Ectodermal cell (in vitro differentiated cells): ENCODE results near the gene CARS2.

Experiments used
- H3K27ac ChIP-seq: 2 replicates; pipeline ENCODE4 v1.7.0; 2013; ENCODE audit warnings: mild to moderate bottlenecking, low read depth, low read length; ENCODE audit not compliant: insufficient read depth, poor library complexity, severe bottlenecking
- H3K27me3 ChIP-seq: 2 replicates; pipeline ENCODE4 v1.7.0; 2013; ENCODE audit warnings: mild to moderate bottlenecking, low read length; ENCODE audit not compliant: insufficient read depth, control insufficient read depth, poor library complexity, severe bottlenecking
- H3K36me3 ChIP-seq: one replicate; pipeline ENCODE4 v1.7.0; 2013; ENCODE audit warnings: low read length; ENCODE audit not compliant: control insufficient read depth, insufficient read depth
- H3K4me1 ChIP-seq: one replicate; pipeline ENCODE4 v1.7.0; 2013; ENCODE audit warnings: low read length; ENCODE audit not compliant: control insufficient read depth, insufficient read depth
- H3K4me3 ChIP-seq: 2 replicates; pipeline ENCODE4 v1.7.0; 2013; ENCODE audit warnings: low read depth, low read length, control low read depth; ENCODE audit not compliant: insufficient read depth
- H3K9me3 ChIP-seq: 2 replicates; pipeline ENCODE4 v1.7.0; 2013; ENCODE audit warnings: mild to moderate bottlenecking, low read length, moderate library complexity; ENCODE audit not compliant: control insufficient read depth
- WGBS, 2 experiments: methylation state at CpG; one replicate each; pipeline ENCODE4 v1.1.7; 2013; ENCODE audit warnings: missing lambda C conversion rate in 2 of 2; 5-methylcytosine and 5-hydroxymethylcytosine counted together

CARS2 gene

DNA sequence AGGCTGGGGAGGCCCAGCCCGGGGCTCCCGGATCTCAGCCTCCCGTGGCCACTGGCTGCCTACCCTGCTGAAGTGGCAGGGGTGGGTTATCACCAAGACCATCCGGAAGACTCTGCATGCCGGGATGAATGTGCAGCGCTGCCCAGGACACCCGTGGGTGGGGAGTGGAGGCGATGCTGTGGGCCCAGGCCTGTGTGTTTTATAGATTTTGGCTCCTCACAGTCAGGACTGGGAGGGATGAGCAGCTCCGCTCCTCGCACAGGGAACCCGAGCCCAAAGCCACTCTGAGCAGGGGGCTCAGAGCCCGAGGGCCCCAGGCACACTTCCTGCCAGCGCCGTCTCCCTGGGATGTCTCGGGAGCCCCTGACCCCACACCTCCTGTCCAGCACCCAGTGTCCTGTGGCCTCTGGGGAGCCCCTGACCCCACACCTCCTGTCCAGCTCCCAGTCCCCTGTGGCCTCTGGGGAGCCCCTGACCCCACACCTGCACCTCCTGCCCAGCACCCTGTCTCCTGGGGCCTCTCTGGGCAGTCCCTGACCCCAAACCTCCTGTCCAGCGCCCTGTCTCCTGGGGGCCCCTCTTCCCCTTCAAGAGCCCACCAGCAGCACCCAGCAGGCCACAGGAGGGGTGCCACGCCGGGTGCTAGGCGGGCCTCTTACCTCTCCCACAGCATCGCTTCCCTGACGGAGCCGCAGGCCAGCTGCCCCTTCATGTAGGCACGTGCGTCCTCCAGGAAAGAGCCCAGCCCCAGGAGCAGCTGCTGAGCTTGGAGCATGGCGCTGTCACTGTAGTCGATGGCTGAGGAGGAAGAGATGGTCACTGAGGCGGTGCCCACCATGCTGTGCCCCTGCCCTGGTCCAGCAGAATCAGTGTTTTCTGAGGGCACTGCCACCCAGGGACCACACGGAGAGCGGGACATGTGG, 59.2 kb downstream of the CARS2 start:
- H3K9me3 ChIP-seq: no peaks in the 10 kb centered on the region
- WGBS, 2 experiments: 93 to 95% methylated on average over 29 of the region's 29 CpGs
- H3K4me3 ChIP-seq: no peak overlapping the region
- peaks cover 5% of the 10 kb centered on the region for H3K4me1 ChIP-seq
- peaks cover 2% of the 10 kb centered on the region for H3K36me3 ChIP-seq
- no peaks in the 10 kb centered on the region for H3K27me3 ChIP-seq
- no peak overlapping the region for H3K27ac ChIP-seq

DNA sequence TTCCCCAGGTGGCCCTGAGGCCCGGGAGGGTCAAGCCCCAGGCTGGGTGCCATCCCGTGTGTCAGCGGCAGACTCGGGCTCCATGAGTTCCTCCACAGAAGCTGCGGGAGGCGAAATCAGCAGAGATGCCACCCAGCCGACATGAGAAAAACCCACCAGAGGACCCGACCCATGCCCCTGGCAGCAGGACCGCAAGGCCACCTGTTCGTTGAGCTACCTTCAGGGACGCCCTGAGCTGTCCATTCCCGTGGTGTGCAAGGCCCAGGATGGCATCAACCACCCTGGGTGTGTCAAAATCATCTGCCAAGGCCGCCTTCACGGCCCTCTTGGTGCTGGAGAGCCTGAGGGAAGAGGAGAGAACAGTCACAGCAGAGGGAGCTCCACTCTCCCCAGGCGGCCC, 60.2 kb downstream of the CARS2 start:
- Histone ChIP-seq H3K27me3 (no peaks in the 10 kb centered on the region), H3K4me1 (peaks cover 5% of the 10 kb centered on the region), H3K9me3 (no peaks in the 10 kb centered on the region), H3K36me3 (peaks cover 5% of the 10 kb centered on the region), H3K27ac (no peak overlapping the region), H3K4me3 (no peak overlapping the region)
- 93 to 95% methylated on average over 15 of the region's 15 CpGs for WGBS, 2 experiments

DNA sequence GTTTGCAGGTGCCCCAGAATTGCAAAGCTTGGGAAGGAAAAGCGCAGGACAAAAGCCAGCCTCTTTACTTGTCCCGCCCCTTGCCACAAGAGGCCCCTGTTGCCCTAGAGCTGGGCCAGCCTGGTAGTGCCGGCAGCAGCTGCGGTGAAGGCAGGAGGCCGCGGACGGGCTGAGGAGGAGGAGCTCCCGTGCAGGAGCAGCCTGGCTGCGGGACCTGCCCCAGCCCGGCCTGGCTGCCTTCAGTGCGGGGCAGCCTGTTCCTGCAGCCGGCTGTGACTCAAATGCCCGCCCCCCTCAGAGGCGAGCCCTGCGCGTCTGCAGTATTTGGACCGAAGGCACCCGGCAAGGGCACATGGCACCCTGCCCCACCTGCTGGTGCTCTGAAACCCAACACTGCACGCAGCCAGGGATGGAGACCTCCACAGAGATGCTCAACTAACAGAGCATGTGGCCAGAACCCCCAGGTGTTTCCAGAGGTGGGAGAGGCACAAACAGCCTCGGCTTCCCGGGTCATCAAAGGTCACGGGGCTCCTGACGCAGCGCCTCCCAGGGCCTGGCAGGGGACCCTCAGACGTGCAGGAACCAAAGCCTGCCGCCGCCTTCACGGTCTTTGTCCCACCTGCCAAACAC, 60.9 kb downstream of the CARS2 start:
- no peaks in the 10 kb centered on the region for H3K27me3 ChIP-seq
- H3K36me3 ChIP-seq: peaks cover 5% of the 10 kb centered on the region
- no peaks in the 10 kb centered on the region for H3K9me3 ChIP-seq
- H3K4me1 ChIP-seq: peaks cover 5% of the 10 kb centered on the region
- no peak overlapping the region for H3K27ac ChIP-seq
- no peak overlapping the region for H3K4me3 ChIP-seq
- WGBS, 2 experiments: 34 to 36% methylated on average over 28 of the region's 28 CpGs

DNA sequence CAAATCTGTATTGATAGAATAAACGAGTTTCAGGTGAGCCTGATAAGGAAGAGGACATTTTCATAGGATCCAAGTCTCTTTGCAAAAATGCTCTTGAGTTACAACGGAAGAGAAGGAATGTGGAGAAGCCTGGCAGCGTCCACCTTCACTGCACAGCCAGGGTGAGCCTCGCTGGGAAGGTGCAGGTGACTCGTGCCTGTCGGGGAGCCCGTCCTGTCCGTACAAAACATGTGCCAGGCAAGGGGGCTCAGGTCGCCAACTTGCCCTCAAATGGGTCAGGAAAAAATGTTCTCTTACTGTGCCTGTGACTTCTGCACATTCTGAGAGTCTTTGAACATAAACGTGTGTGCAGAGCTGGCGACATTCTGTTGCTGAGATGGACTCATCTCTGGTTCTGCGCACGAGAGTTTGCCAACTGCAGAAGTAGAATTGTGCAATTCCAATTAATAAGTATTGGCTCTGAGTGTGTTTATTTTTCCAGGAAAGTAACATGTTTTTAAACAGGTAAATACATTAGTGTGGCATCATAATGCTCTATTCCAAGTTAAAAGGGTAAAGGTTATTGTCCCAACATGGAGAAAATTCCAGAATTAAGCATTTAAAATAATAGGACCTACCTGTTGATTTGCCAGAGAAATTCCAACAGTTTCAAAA, 62.0 kb downstream of the CARS2 start:
- Histone ChIP-seq H3K9me3 (no peaks in the 10 kb centered on the region), H3K36me3 (peaks cover 5% of the 10 kb centered on the region), H3K4me3 (no peak overlapping the region), H3K27me3 (no peaks in the 10 kb centered on the region), H3K27ac (no peak overlapping the region), H3K4me1 (peaks cover 5% of the 10 kb centered on the region)
- WGBS, 2 experiments: 95% methylated on average over 13 of the region's 13 CpGs

DNA sequence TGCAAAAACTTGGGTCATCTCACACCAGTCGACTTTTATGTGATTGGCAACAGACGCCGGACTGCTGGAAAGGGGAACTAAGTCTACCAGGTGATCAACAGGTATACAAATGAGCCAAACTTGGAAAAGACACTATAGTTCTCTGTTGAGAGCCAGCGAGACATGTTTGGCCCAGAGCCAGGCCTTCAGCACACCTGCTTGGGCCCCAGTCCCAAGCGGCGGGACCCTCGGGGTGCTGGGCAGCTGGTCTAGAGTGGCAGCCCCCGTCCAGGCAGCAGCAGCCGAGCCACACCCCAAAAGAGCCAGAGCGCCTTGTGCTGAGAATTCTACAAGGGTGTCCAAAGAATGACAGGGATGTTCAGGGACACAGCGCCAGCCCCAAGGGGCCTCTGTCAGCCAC, 62.6 kb downstream of the CARS2 start:
- H3K9me3 ChIP-seq: no peaks in the 10 kb centered on the region
- no peak overlapping the region for H3K4me3 ChIP-seq
- WGBS, 2 experiments: 95 to 97% methylated on average over 11 of the region's 11 CpGs
- peaks cover 5% of the 10 kb centered on the region for H3K4me1 ChIP-seq
- H3K27me3 ChIP-seq: no peaks in the 10 kb centered on the region
- H3K27ac ChIP-seq: no peak overlapping the region
- peaks cover 5% of the 10 kb centered on the region for H3K36me3 ChIP-seq

DNA sequence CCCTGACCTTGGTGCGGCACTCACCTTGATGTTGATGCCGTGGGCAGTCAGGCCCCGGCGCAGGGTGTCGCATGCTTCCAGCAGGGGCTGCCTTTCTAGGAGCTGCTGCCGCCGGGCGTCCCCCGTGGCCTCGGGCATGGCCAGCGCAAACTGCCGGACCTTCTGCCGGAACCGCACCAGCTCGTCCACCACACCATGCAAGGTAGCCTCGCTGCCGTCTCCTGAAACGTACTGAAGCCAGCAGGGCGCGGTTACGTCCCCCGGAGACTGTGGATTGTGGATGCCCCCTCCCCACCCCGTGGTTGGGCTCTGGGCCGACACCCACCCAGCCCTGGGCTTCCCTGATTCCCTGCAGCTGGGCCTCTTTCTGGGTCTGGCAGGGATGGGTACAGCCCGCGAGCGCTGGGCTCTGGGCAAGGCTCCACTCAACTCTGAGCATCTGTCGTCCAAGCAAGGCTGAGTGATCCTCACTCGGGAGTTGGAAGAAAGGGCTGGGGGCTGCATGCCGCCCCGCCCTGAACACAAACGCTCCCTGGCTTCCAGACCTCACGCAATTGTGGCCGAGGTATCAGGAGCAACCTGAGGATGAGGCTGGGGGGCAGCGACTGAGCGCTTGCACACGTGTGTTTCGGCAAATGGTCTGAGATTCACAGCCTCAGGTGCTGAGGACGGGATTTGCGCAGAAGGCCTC, 63.5 kb downstream of the CARS2 start:
- H3K27ac ChIP-seq: no peak overlapping the region
- peaks cover 10% of the 10 kb centered on the region for H3K36me3 ChIP-seq
- no peak overlapping the region for H3K4me3 ChIP-seq
- 95 to 96% methylated on average over 40 of the region's 40 CpGs for WGBS, 2 experiments
- H3K9me3 ChIP-seq: no peaks in the 10 kb centered on the region
- H3K27me3 ChIP-seq: no peaks in the 10 kb centered on the region
- peaks cover 5% of the 10 kb centered on the region for H3K4me1 ChIP-seq

DNA sequence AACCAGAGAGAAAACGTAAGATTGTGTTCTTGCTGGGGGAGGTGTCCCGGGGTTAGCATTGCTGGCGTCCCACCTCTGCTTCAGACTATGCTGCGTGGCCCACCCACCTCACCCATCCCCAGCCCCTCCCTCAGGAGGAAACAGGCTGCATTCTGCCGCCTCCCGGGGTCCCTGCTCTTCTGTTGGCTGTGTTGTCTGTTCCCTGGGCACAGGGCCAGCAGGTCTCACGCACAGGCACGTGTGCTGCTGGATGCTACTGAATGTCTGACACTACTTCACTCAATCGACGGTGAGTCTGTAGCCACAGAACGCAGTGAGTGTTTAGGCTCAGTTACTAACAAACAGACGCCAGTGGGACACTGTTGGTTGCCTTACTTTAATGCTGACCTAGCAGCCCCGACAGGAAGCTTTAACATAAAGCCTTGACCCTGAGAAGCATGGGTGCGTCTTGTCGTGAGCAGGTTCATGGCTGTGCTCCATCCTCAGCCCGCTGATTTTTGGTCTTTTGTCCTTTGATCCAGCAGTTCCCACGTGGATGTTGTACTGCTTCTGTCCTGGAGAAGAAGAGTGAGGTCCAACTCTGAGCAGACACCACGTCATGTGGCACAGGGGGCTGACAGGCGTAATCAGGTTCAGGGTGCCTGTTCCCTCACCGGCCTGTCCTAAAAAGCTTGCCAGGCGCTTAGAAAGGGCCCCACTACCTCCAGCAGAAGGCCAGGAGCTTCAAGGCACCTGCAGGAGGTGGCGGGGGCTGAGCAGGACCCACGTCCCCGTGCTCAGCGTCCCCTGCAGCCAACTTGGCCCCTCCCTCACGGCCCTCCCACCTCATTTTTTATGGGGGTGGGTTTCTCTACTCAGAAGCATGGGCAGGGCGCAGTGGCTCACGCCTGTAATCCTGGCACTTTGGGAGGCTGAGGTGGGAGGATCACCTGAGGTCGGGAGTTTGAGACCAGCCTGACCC, 64.6 kb downstream of the CARS2 start:
- WGBS, 2 experiments: 92% methylated on average over 29 of the region's 29 CpGs
- H3K36me3 ChIP-seq: peaks cover 12% of the 10 kb centered on the region
- H3K9me3 ChIP-seq: no peaks in the 10 kb centered on the region
- H3K4me1 ChIP-seq: peaks cover 5% of the 10 kb centered on the region
- H3K27me3 ChIP-seq: no peaks in the 10 kb centered on the region
- H3K4me3 ChIP-seq: no peak overlapping the region
- H3K27ac ChIP-seq: no peak overlapping the region

DNA sequence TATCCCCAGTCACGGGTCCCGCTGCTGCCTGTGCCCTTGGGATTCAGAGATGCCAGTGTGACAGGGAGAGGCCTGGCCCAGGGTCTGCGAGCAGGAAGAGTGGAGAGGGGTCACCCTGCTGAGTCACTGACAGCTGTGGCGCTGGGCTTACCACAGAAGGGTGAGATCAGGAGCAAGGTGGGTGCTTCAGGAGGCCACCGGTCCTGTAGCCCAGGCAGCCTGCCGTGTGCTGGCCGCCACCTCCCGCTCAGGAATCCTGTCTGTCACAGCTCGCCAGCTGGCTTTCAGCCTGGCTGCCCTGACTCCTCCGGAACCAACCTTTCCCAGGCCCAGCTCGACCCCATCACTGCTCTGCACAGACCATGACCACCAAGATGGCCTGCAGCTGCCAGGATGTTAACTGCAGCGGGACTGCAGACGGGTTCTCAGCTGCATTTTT, 65.3 kb downstream of the CARS2 start:
- peaks cover 17% of the 10 kb centered on the region for H3K36me3 ChIP-seq
- WGBS, 2 experiments: 93 to 94% methylated on average over 13 of the region's 13 CpGs
- H3K9me3 ChIP-seq: no peaks in the 10 kb centered on the region

DNA sequence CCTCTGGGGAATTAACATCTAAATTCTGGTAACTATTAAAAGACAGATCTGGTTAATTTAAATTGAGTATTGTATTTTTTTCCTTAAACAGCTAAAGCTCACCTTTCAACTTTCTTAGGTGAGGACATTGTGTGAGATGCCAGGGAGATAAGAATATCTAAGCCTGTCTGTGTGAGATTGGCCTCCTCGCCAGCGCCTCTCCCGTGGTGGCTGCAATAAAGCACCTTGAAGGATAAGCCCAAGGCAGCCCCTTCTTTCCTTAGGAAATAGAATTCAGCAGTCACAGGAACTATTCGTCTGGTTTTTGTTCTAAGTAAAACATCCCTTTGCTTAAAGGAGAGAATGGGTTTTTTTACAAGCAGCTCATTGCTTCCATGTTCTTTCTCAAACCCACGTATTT, 66.0 kb downstream of the CARS2 start:
- no peaks in the 10 kb centered on the region for H3K27me3 ChIP-seq

More for the DNA sequence above, 65.3 kb downstream of the CARS2 start:
- H3K27ac ChIP-seq: no peak overlapping the region
- no peak overlapping the region for H3K4me3 ChIP-seq
- no peaks in the 10 kb centered on the region for H3K27me3 ChIP-seq
- peaks cover 5% of the 10 kb centered on the region for H3K4me1 ChIP-seq

More for the DNA sequence above, 66.0 kb downstream of the CARS2 start:
- 96 to 98% methylated on average over 5 of the region's 5 CpGs for WGBS, 2 experiments
- H3K9me3 ChIP-seq: no peaks in the 10 kb centered on the region
- no peak overlapping the region for H3K4me3 ChIP-seq
- no peak overlapping the region for H3K27ac ChIP-seq
- H3K36me3 ChIP-seq: peaks cover 24% of the 10 kb centered on the region
- H3K4me1 ChIP-seq: peaks cover 5% of the 10 kb centered on the region
